Activated naive CD8-positive, alpha-beta T cell treated with anti-CD3 and anti-CD28 coated beads for 36 hours (primary cell): ENCODE data around the gene PSMG4. TPM values are rescaled to one million over a fixed set of nuclear protein-coding genes. Genes with fewer than 3 reads are reported as not detected.

Experiments used
- DNase-seq: peaks from one replicate; pipeline ENCODE4 v3.0.0; 2021
- H3K27ac Mint-ChIP-seq: one replicate; pipeline ENCODE4 v1.8.0; 2022; ENCODE audit warnings: mild to moderate bottlenecking, moderate library complexity, mixed read lengths
- H3K27me3 Mint-ChIP-seq: one replicate; pipeline ENCODE4 v1.8.0; 2022; ENCODE audit warnings: mild to moderate bottlenecking, mixed read lengths
- H3K36me3 Mint-ChIP-seq: one replicate; pipeline ENCODE4 v1.8.0; 2021; ENCODE audit warnings: mild to moderate bottlenecking, mixed read lengths
- H3K4me1 Mint-ChIP-seq: one replicate; pipeline ENCODE4 v1.8.0; 2021; ENCODE audit warnings: mixed read lengths
- H3K4me3 Mint-ChIP-seq: one replicate; pipeline ENCODE4 v1.8.0; 2022; ENCODE audit warnings: mild to moderate bottlenecking, moderate library complexity, mixed read lengths
- H3K9me3 Mint-ChIP-seq: one replicate; pipeline ENCODE4 v1.8.0; 2022; ENCODE audit warnings: mixed read lengths
- total RNA-seq, 2 experiments: library from RNA; stranded (reverse); gene quantifications; one replicate each; pipeline ENCODE4 v1.2.3, GENCODE V29; 2021

Gene PSMG4
- total RNA-seq, 2 experiments from 2014 or later: 36.4 to 38.1 TPM

DNA sequence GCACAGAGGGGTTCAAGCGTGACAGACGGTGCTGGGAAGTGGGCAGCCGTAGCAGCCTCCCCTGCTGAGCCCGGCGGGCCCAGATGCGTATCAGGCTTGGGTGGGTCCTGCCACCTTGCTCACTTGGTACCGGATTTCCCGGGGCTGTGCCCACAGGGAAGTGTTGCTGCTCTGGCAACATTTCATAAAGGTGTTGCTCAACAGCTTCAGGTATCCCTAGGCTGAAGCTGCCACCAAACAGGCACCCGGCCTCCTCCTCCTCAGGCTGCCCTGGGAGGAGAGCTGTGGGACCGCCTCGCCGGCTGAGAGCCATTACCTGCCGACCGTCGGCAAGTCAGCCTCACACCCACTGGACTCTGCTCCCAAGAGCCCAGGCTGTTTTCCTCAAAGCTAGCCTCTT, 11.5 kb downstream of the PSMG4 start:
- H3K36me3 Mint-ChIP-seq: peaks cover 4% of the 10 kb centered on the region
- H3K9me3 Mint-ChIP-seq: no peaks in the 10 kb centered on the region
- no peak overlapping the region for H3K27ac Mint-ChIP-seq
- no peaks in the 10 kb centered on the region for H3K27me3 Mint-ChIP-seq
- no peak overlapping the region for H3K4me3 Mint-ChIP-seq
- DNase-seq: no peak
- H3K4me1 Mint-ChIP-seq: peaks cover 5% of the 10 kb centered on the region

DNA sequence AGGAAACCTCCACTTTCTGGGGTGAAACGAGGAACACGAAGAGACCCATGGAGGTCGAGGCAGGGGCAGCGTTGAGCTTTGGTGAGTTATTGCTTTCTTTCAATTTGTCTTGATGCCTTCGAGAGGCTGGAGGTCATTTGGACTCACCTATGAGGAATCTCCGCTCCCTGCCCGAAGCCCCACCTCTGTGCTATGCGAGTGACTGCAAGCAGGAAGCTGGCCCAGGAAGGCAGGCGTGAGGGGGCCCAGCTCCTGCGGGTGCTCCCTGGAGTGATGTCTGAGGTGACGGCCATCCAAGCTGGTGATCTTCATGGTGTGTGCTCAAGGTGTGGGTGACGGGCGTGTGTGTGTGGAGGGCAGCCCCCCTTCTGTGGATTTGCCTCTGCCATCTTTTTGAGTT, 13.0 kb downstream of the PSMG4 start:
- H3K4me3 Mint-ChIP-seq: no peak overlapping the region
- no peaks in the 10 kb centered on the region for H3K9me3 Mint-ChIP-seq
- H3K4me1 Mint-ChIP-seq: peaks cover 5% of the 10 kb centered on the region
- H3K27me3 Mint-ChIP-seq: no peaks in the 10 kb centered on the region
- H3K27ac Mint-ChIP-seq: no peak overlapping the region
- DNase-seq: no peak
- H3K36me3 Mint-ChIP-seq: peaks cover 3% of the 10 kb centered on the region

DNA sequence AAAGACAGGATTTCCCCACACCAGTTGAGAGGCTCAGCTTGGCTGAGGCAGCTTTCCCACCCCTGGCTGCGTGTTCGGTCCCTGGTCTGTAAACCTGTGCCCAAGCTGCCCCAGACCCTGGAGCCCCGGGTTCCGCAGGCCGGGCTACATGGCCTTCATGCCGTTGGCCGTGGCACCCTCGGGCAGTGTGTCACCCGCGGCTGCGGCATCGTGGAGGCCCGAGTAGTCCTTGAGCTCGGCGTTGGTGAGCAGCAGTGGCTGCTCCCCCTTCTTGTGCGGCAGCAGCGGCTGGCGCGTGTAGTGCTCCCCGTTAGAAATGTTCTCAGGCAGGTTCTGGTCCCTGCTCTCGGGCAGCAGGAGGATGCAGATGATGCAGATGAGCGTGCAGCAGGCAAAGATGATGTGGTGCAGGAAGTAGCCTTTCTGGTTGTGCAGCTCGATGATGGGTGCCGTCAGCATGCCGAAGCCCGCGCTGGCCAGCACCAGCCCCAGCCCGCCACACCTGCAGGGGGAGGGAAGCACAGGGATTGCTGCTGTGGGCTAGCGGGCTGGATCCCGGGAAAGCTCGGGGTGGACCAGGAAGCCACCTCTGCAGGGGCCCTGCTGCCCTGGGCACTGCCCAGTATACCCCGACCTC, 14.3 kb downstream of the PSMG4 start:
- Mint-ChIP-seq H3K27me3 (no peaks in the 10 kb centered on the region), H3K4me3 (no peak overlapping the region), H3K9me3 (no peaks in the 10 kb centered on the region), H3K27ac (no peak overlapping the region), H3K36me3 (peaks cover 3% of the 10 kb centered on the region), H3K4me1 (peaks cover 3% of the 10 kb centered on the region)
- DNase-seq: no peak

DNA sequence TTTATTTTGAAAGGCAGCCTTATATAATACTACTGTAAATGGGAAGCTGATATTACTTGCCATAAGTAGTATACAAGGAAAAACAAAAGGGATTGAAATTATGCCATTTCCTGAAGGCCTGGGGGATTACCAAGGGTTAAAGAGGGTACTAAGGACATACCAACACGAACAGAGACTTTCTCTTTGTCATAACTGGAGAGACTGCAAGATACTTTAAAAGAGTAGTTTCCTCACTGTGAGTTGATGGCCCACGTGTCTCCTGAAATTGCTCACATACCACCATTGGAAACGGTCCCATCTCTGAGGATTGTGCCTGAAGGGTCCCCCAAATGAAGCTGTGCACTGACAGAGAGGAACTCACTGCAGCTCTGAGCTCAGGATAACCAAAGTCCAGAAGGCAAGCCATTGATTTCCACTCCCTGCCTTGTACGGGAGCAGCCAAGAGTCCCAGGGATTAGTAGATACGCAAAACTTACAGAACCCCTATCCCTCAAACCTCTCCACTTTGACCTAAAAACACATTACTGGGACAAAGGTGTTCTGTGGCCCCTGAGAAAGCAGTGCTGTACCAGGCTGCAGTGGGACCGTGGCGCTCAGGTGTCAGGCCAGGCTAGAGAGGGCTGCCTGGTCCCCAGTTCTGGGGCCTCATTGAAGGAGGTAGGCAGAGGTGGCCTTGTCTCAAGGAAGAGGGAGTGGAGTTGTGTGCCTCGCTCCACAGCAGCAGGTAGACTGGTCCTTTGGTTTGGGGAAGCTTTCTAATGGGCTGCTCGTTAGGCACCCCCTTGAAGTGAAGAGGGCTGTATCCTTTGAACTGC, 15.2 kb downstream of the PSMG4 start:
- Mint-ChIP-seq H3K9me3 (no peaks in the 10 kb centered on the region), H3K4me1 (peaks cover 3% of the 10 kb centered on the region), H3K27ac (no peak overlapping the region), H3K36me3 (peaks cover 2% of the 10 kb centered on the region), H3K27me3 (no peaks in the 10 kb centered on the region), H3K4me3 (no peak overlapping the region)
- DNase-seq: no peak

DNA sequence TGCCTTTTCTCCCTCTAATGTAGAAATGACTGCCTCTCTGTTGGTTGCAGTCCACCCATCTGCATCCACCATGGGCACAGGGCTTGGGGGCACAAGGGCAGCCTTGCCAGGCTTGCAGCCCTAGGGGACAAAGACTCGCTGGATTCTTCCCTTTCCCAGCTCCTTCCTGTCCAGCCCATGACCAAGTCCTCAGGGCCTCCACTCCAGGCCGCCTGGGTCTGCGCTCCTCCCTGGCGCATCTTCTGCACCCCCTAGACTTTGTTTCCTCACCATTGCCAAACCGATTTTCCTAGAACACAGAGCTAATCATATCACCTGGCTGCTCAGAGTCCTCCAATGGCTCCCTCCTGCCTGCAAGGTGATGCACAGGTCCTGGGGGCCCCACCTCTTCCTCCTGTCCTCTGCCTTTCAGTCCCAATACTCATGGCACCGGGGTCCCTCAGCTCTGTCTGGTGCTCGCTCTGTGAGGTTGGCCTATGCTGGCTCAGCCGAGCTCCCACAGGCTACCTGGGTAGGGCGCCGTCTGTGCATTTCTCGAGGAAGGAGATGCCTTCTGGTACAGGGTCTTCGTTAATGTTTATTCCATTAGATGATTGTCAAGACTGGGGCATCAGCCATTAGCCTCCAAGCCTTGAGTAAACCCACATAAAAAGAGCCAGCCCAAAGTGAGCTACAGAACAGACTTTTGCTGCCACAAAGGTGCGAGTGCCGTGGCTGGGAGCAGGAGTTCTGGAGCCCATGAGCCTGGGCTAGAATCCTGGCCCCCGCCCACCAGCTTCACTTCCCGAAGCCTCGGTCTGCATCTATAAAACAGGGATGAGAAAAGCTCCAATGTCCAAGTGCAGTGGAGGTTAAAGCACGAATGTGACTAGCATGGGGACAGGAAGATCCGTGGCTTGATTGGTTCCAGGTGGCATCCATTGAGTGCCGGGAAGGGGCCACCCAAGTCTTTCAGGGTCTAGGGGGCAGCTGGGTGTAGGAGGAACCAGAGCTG, 17.7 kb downstream of the PSMG4 start:
- Mint-ChIP-seq H3K27me3 (no peaks in the 10 kb centered on the region), H3K4me3 (no peak overlapping the region), H3K27ac (no peak overlapping the region), H3K36me3 (peaks cover 2% of the 10 kb centered on the region), H3K9me3 (no peaks in the 10 kb centered on the region), H3K4me1 (peaks cover 7% of the 10 kb centered on the region)
- DNase-seq: no peak

DNA sequence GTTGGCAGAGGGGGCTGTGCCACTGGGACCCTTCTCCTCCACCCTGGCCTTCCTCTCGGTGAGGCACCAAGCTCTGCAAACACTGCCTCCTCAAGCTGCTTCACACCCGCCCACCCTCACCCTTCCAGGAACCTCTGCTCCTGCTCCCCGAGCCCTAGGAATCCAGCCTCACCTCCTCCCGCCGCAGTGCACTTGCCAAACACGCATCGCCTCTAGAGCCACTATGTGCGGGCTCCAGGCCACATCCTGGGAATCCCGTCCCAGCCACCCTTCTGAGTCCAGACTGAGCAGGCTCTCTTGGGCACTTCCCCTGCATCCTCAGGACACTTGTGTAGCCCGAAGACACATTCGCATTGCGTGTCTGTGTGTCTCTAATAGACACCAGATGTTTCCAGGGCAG, 18.5 kb downstream of the PSMG4 start:
- Mint-ChIP-seq H3K27me3 (no peaks in the 10 kb centered on the region), H3K9me3 (no peaks in the 10 kb centered on the region), H3K36me3 (peaks cover 2% of the 10 kb centered on the region), H3K27ac (no peak overlapping the region), H3K4me3 (no peak overlapping the region), H3K4me1 (peaks cover 7% of the 10 kb centered on the region)
- no peak for DNase-seq

DNA sequence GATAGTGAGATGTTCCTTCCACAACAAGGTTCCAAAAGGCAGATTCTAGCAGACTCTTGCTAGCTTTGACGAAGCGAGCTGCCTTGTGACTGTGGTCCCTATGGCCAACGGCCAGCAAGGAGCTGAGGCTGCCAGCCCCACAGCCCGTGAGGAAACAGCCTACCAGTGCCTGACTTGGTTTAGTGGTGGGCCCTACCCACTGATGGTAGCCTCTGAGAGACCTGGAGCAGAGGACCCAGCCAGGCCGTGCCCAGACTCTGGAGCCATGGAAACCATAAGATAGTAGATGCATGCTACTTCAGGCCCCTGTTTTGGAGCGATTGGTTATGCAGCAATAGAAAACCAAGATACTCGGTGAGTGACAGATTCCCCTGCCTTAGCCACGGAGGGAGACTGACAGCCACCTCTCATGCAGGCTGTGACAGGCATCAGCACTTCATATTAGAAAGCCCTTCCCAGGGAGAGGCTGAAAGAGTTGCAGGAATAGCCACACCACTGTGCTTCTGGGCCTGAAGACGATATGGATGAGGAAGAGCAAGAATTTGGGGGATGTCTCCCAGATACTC, 19.2 kb downstream of the PSMG4 start:
- Mint-ChIP-seq H3K27me3 (no peaks in the 10 kb centered on the region), H3K27ac (no peak overlapping the region), H3K4me1 (peaks cover 7% of the 10 kb centered on the region), H3K9me3 (no peaks in the 10 kb centered on the region), H3K36me3 (peaks cover 2% of the 10 kb centered on the region), H3K4me3 (no peak overlapping the region)
- DNase-seq: no peak

DNA sequence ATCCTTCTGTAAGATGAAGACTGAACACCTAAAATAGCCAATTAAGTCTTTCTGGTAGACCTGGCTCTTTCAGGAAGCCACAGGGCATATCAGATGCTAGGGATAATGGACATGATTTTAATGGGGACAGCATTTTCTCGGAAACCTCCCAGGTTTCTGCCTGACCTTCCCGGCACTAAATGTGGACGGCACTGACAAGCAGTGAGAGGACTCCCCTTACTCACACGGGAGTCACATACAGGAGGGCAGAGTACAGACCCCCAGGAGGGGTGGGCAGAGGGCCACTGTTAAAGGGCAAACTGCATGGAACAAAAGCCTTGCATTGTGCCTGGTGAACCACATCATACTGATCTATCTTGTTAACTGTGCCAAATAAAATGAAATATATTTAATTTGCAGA, 19.9 kb downstream of the PSMG4 start:
- DNase-seq: no peak
- Mint-ChIP-seq H3K4me3 (no peak overlapping the region), H3K36me3 (peaks cover 2% of the 10 kb centered on the region), H3K27ac (no peak overlapping the region), H3K9me3 (no peaks in the 10 kb centered on the region), H3K4me1 (peaks cover 7% of the 10 kb centered on the region), H3K27me3 (no peaks in the 10 kb centered on the region)

DNA sequence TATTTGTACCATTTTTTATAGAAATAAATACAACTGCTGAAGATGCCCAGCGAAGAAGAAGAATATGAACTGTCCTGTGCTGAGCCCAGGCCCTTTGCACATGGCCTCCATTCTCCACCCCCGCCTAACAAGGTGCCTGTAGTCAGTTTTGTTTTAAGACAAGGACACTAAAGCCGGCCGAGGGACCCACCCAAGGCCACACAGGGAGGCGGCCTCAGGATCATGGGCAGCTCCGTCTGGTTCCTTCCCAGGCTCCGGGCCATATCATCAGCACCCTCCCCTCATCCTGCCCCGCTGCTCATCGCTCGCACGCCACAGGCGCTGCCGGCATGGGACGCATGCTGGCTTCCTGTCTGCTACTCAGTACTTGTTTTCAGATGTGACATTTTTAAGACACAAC, 21.3 kb downstream of the PSMG4 start:
- H3K27ac Mint-ChIP-seq: no peak overlapping the region
- H3K36me3 Mint-ChIP-seq: peaks cover 2% of the 10 kb centered on the region
- no peaks in the 10 kb centered on the region for H3K27me3 Mint-ChIP-seq
- H3K9me3 Mint-ChIP-seq: no peaks in the 10 kb centered on the region
- no peak overlapping the region for H3K4me3 Mint-ChIP-seq
- peaks cover 4% of the 10 kb centered on the region for H3K4me1 Mint-ChIP-seq
- DNase-seq: no peak

DNA sequence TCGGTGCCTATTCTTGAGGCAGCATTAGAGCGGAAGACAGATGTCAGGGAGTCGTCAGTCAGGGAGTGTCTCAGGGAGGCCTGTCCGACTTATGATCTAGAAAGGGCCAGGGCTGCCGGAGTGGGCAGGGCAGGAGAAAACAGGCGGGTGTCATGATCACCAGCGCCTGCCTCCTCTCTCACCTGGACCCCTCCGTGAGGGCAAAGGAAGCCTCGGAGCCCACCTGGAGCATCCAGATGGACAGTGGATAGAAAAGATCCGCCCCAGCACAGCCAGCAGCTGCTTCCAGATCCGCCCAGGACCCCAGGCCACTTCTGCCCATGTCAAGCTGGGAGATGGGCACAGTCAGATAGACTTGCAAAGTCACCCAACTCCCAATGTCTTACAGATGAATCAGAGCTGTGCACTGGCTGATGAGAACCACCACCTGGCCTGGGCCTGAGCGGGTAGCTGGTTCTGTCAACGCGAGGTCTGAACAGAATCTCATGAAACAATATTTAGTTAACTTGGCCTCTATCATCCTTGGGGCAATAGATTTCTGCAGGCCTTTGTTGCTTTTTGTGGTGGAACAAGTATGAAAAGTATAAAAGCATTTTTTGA, 22.2 kb downstream of the PSMG4 start:
- Mint-ChIP-seq H3K27ac (no peak overlapping the region), H3K27me3 (no peaks in the 10 kb centered on the region), H3K9me3 (no peaks in the 10 kb centered on the region), H3K4me1 (peaks cover 4% of the 10 kb centered on the region), H3K36me3 (peaks cover 2% of the 10 kb centered on the region), H3K4me3 (no peak overlapping the region)
- no peak for DNase-seq

DNA sequence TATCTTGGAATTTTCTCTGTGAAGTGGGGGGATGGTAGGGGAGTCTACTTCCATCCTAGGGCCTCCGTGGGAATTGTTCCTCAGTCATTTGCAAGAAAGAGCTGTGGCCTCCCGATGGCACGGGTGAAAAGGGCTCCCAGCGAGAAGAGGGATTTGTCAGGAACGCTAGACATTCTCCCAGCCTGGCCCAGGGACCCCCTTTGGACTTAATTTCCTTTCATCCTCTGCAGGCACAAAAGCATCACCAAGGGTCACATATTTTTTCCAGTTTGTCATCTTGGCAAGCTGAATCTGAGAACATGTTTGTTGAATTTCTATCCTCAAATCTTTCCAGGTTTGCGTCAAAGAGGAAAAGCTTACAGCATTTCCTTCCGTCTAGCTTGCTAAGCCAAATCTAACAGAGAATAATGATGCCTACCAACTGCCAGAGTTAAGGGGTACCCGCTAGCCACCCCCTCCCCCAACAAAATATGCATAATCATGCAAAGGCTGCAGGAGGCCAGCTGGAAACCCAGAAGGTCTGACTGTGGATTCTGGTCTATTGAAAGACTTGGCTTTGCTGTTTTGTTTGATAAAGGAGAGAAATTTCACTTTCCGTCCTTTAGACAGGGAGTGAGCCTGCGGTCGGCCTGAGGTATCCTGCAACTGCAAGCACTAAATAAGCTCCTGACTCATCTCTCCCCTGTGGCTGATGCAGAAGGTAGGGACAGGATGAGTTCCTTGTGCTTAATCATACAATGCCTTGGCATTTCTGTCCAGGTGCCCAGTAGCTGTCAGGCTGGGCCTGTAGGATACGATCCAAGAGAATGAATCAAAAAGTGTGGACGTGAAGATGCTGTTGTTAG, 23.1 kb downstream of the PSMG4 start:
- H3K4me3 Mint-ChIP-seq: no peak overlapping the region
- DNase-seq: no peak
- H3K27me3 Mint-ChIP-seq: no peaks in the 10 kb centered on the region
- no peak overlapping the region for H3K27ac Mint-ChIP-seq
- H3K4me1 Mint-ChIP-seq: peaks cover 4% of the 10 kb centered on the region
- peaks cover 2% of the 10 kb centered on the region for H3K36me3 Mint-ChIP-seq
- no peaks in the 10 kb centered on the region for H3K9me3 Mint-ChIP-seq

DNA sequence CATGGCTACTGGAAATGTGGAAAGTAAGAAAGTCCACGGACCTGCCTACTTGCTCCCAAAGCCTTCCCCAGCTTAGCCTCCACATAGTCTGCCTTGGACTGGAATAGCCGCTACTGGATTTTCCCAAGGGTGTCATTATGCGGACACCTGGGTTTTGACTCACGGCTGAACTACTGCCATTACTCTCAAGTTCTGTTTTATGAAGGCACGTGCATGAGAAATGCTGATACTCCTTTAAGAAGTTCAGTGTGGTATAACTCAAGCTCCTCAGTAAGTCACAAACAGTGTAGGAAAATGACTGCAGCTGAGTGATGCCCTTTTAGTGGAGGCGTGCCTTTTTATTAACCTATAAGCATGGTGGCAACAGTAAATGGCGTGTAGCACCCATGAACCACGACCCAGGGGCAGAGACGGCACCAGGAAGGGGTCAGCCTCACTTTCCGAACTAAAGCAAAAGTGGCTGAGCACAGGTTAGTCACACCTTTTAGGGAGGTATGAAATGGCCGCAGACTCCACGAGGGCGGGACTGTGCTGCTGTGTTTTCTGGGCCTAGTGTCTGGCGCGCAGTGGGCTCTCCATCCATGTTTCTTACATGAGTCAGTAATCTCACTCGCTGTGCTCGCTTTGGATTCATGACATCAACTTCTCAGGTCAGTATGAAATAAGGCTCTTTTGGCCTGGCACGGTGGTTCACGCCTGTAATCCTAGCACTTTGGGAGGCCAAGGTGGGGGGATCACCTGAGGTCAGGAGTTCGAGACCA, 23.9 kb downstream of the PSMG4 start:
- DNase-seq: no peak
- Mint-ChIP-seq H3K27ac (no peak overlapping the region), H3K4me1 (peaks cover 4% of the 10 kb centered on the region), H3K36me3 (peaks cover 2% of the 10 kb centered on the region), H3K4me3 (no peak overlapping the region), H3K27me3 (no peaks in the 10 kb centered on the region), H3K9me3 (no peaks in the 10 kb centered on the region)

DNA sequence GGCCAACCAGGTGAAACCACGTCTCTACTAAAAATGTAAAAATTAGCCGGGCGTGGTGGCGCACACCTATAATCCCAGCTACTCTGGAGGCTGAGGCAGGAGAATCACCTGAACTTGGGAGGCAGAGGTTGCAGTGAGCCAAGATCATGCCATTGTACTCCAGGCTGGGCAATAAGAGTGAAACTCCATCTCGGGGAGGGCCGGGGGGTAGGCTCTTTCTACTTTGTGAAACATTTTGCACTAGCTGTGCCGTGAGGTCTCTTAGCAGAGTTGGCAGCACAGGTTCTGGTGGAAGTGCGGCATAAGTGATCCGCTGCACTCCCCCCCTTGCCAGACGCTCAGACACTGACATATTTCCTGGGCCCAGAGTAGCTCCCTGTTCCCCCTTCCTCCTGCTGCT, 24.5 kb downstream of the PSMG4 start:
- Mint-ChIP-seq H3K36me3 (peaks cover 2% of the 10 kb centered on the region), H3K4me1 (peaks cover 4% of the 10 kb centered on the region), H3K27ac (no peak overlapping the region), H3K9me3 (no peaks in the 10 kb centered on the region), H3K4me3 (no peak overlapping the region), H3K27me3 (no peaks in the 10 kb centered on the region)
- no peak for DNase-seq
